Measurements from ENCODE around the gene TMEM187. TPM values are rescaled to one million over a fixed set of nuclear protein-coding genes. Genes with fewer than 3 reads are reported as not detected.

Gene TMEM187
- total and polyA plus RNA-seq, 12 donors: 4.0 to 29.2 (median 12.9) TPM

- H3K4me1 ChIP-seq (replicated peaks in 1 of 2): peaks cover 0 to 6% of the 10 kb centered on the region in 2 donors
- 87 to 91% (median 88%) methylated on average over 12 of the region's 12 CpGs for WGBS, 4 donors
- TF ChIP-seq POLR2A (IDR thresholded peaks at IDR 0.05) (no peak), CTCF (IDR thresholded peaks at IDR 0.05) (no peak)
- no peak overlapping the region for H3K4me3 ChIP-seq
- no peak for DNase-seq
- no peaks in the 10 kb centered on the region for H3K9me3 ChIP-seq (replicated peaks in 1 of 3)
- peaks cover 5% of the 10 kb centered on the region for H3K27me3 ChIP-seq
- no peaks in the 10 kb centered on the region for H3K36me3 ChIP-seq (replicated peaks in 1 of 2)
- no peak overlapping the region for H3K27ac ChIP-seq
- intact Hi-C loops (cut with DNase I): no loop called here
These were observed 15.9 kb downstream of the TMEM187 start for GRCh38 chrX:153988493-153988892.

- TF ChIP-seq CTCF (IDR thresholded peaks at IDR 0.05) (no peak), POLR2A (IDR thresholded peaks at IDR 0.05) (no peak)
- DNase-seq: no peak
- Histone ChIP-seq H3K27me3 (no peaks in the 10 kb centered on the region), H3K4me1 (replicated peaks in 1 of 2) (peaks cover 0 to 3% of the 10 kb centered on the region in 2 donors), H3K4me3 (no peak overlapping the region), H3K27ac (no peak overlapping the region), H3K36me3 (replicated peaks in 1 of 2) (no peaks in the 10 kb centered on the region), H3K9me3 (replicated peaks in 1 of 3) (no peaks in the 10 kb centered on the region)
- intact Hi-C loops (cut with DNase I): no loop called here
- WGBS, 4 donors: 89 to 96% (median 94%) methylated on average over 9 to 14 of the region's 14 CpGs
These were observed 17.6 kb downstream of the TMEM187 start for GRCh38 chrX:153989973-153990655.

- Histone ChIP-seq H3K27me3 (no peaks in the 10 kb centered on the region), H3K27ac (no peak overlapping the region), H3K9me3 (replicated peaks in 1 of 3) (no peaks in the 10 kb centered on the region), H3K4me1 (replicated peaks in 1 of 2) (no peaks in the 10 kb centered on the region), H3K36me3 (replicated peaks in 1 of 2) (no peaks in the 10 kb centered on the region), H3K4me3 (no peak overlapping the region)
- intact Hi-C loops (cut with DNase I): no loop called here
- no peak for TF ChIP-seq CTCF (IDR thresholded peaks at IDR 0.05)
- no peak for DNase-seq
- WGBS, 4 donors: 93 to 100% (median 97%) methylated on average over 3 of the region's 3 CpGs
These were observed 18.5 kb downstream of the TMEM187 start for GRCh38 chrX:153991013-153991580.

- intact Hi-C loops (cut with DNase I): no loop called here
- no peak overlapping the region for H3K27ac ChIP-seq
- WGBS, 4 donors: 76 to 90% (median 83%) methylated on average over 1 to 8 of the region's 8 CpGs
- no peak for DNase-seq
- TF ChIP-seq POLR2A (IDR thresholded peaks at IDR 0.05): no peak
- TF ChIP-seq CTCF (IDR thresholded peaks at IDR 0.05): no peak
- no peaks in the 10 kb centered on the region for H3K9me3 ChIP-seq (replicated peaks in 1 of 3)
- H3K27me3 ChIP-seq: no peaks in the 10 kb centered on the region
- no peak overlapping the region for H3K4me3 ChIP-seq
- no peaks in the 10 kb centered on the region for H3K36me3 ChIP-seq (replicated peaks in 1 of 2)
- no peaks in the 10 kb centered on the region for H3K4me1 ChIP-seq (replicated peaks in 1 of 2)
These were observed 19.6 kb downstream of the TMEM187 start for GRCh38 chrX:153992180-153992579.

Measured in adrenal gland (tissue), 12 donors.